ENCODE data around the gene SH3GLB2. TPM values are rescaled to one million over a fixed set of nuclear protein-coding genes. Genes with fewer than 3 reads are reported as not detected.
A peak's percentile ranks its signal among the peaks of the same experiment; 100 is the strongest.
"Not testable (repeated sequence)": the region's sequence is repeated elsewhere in the genome, so short reads cannot be mapped to it uniquely, and the experiment has no call there.

SH3GLB2 gene
- total and polyA plus RNA-seq, 2 experiments from 2014 or later = 85.4 to 124 TPM

DNA sequence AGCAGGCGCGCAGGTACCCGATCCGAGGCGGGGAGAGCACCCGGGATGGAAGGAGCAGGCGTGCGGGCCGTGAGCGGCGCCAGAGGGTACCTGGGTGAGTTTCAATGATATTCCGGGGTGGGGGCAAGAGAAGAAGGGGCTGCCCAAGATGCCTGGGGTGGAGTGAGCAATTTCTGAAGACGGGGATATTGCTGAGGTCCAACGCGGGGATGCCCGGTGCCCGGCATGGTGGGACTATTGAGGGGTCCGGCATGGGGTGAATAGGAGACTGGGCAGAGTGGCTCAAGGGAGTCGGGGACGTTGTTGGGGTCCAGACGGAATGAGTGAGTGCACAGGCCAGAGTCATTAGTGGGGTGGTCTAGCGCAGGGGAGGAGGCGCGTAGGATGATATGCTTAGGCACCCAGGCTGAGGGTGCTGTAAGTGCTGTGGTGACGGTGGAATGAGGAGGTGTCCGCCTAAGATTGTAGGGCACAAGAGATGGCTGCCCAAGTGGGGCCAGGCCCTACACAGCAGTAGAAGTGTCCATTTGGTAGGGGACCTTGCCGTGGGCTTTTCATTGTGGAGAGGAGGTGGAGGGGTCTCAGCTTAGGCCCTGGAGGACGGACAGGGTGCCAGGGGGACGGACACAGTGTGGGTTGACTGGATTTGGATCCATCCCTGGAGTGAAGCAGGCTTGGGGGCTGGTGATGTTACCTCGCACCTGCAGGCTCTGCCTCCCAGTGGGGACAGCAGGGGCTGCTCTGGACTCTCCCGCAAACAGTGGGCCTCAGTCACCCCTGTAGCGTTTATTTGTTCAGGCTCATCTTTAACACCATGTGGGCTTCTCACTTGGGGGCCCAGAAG is 9.0 kb upstream of the SH3GLB2 start:
- DNase-seq (ENCODE audit: low spot score) = peak; percentile 11
- Histone ChIP-seq H3K36me3 (replicated peaks; ENCODE audit: insufficient read depth, low read depth) (no peaks in the 10 kb centered on the region), H3K4me1 (ENCODE audit: insufficient read depth) (peaks cover 16% of the 10 kb centered on the region), H4K20me1 (ENCODE audit: insufficient read depth, poor library complexity, severe bottlenecking) (no peaks in the 10 kb centered on the region), H3K9me2 (replicated peaks; ENCODE audit: insufficient read depth) (no peaks in the 10 kb centered on the region), H3K27me3 (no peaks in the 10 kb centered on the region), H2AFZ (peak overlapping the region; percentile 77), H3K27ac (peak overlapping the region; percentile 62), H3K79me2 (peaks cover 39% of the 10 kb centered on the region), H3K4me3 (peak overlapping the region; percentile 67), H3K9me3 (ENCODE audit: low read depth) (no peaks in the 10 kb centered on the region), H3K4me2 (peak overlapping the region; percentile 97)
- TF ChIP-seq EZH2phosphoT487 (IDR thresholded peaks at IDR 0.05; ENCODE audit: low read depth, severe bottlenecking, unreplicated experiment) (no peak), EZH2 (IDR thresholded peaks at IDR 0.05; ENCODE audit: borderline replicate concordance) (no peak), CTCF (IDR thresholded peaks at IDR 0.05; ENCODE audit: poor library complexity) (no peak)
- WGBS (ENCODE audit: low lambda C conversion rate, missing lambda C conversion rate) = 17% methylated on average over 29 of the region's 32 CpGs

GRCh38 chr9:129036241-129036922 is 8.3 kb upstream of the SH3GLB2 start, which contains the start of gene MIGA2:
MIGA2 (plus strand) TSS chr9:129036626; CDS start chr9:129040595, 3,969 bp downstream.
- Histone ChIP-seq H3K4me3 (peak within 1 kb of the TSS; percentile 67), H3K27ac (peak within 1 kb of the TSS; percentile 62), H3K36me3 (replicated peaks; ENCODE audit: insufficient read depth, low read depth) (no peaks in the 10 kb centered on the region), H3K9me3 (ENCODE audit: low read depth) (no peaks in the 10 kb centered on the region), H3K4me1 (ENCODE audit: insufficient read depth) (peaks cover 16% of the 10 kb centered on the region), H3K9me2 (replicated peaks; ENCODE audit: insufficient read depth) (no peaks in the 10 kb centered on the region), H3K4me2 (peak within 1 kb of the TSS; percentile 97), H3K79me2 (peaks cover 39% of the 10 kb centered on the region), H4K20me1 (ENCODE audit: insufficient read depth, poor library complexity, severe bottlenecking) (no peaks in the 10 kb centered on the region), H2AFZ (peak within 1 kb of the TSS; percentile 79), H3K27me3 (no peaks in the 10 kb centered on the region)
- DNase-seq (ENCODE audit: low spot score) = peak; percentile 100
- WGBS (ENCODE audit: low lambda C conversion rate, missing lambda C conversion rate) = 1% methylated on average over 42 of the region's 49 CpGs
- TF ChIP-seq CTCF (IDR thresholded peaks at IDR 0.05; ENCODE audit: poor library complexity) = no peak
- TF ChIP-seq EZH2phosphoT487 (IDR thresholded peaks at IDR 0.05; ENCODE audit: low read depth, severe bottlenecking, unreplicated experiment) = no peak
- TF ChIP-seq EZH2 (IDR thresholded peaks at IDR 0.05; ENCODE audit: borderline replicate concordance) = no peak

GRCh38 chr9:129035838-129036237 is 7.7 kb upstream of the SH3GLB2 start:
- 68% methylated on average over 13 of the region's 13 CpGs for WGBS (ENCODE audit: low lambda C conversion rate, missing lambda C conversion rate)
- Histone ChIP-seq H3K27ac (peak overlapping the region; percentile 43), H2AFZ (peak overlapping the region; percentile 79), H3K79me2 (peaks cover 39% of the 10 kb centered on the region), H3K4me2 (peak overlapping the region; percentile 71), H3K4me1 (ENCODE audit: insufficient read depth) (peaks cover 16% of the 10 kb centered on the region)
- not testable (repeated sequence) for H3K36me3 ChIP-seq (replicated peaks; ENCODE audit: insufficient read depth, low read depth); H4K20me1 ChIP-seq (ENCODE audit: insufficient read depth, poor library complexity, severe bottlenecking); H3K9me2 ChIP-seq (replicated peaks; ENCODE audit: insufficient read depth); H3K4me3 ChIP-seq; DNase-seq (ENCODE audit: low spot score); H3K27me3 ChIP-seq; H3K9me3 ChIP-seq (ENCODE audit: low read depth)

DNA sequence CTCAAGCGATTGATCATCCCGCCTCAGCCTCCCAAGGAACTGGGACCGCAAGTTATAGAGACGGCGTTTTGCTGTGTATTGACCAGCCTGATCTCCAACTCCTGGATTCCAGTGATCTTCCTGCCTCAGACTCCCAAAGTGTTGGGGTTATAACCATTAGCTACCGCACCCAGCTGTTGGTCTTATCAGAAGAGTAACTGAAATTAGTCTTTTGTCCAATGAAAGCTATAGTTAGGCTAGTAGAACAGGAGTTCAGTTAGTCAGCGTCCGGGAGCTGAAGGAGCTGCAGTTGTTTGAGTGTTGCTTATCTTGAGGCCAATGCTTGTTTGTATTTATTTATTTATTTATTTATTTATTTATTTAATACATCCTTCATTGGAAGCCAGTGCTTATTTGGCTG is 5.1 kb upstream of the SH3GLB2 start:
- Histone ChIP-seq H3K79me2 (peaks cover 16% of the 10 kb centered on the region), H3K4me3 (no peak overlapping the region), H3K4me2 (no peak overlapping the region), H3K27ac (no peak overlapping the region), H3K27me3 (no peaks in the 10 kb centered on the region), H4K20me1 (ENCODE audit: insufficient read depth, poor library complexity, severe bottlenecking) (no peaks in the 10 kb centered on the region), H3K4me1 (ENCODE audit: insufficient read depth) (peaks cover 12% of the 10 kb centered on the region), H2AFZ (no peak overlapping the region), H3K9me2 (replicated peaks; ENCODE audit: insufficient read depth) (no peaks in the 10 kb centered on the region), H3K36me3 (replicated peaks; ENCODE audit: insufficient read depth, low read depth) (no peaks in the 10 kb centered on the region), H3K9me3 (ENCODE audit: low read depth) (no peaks in the 10 kb centered on the region)
- 91% methylated on average over 8 of the region's 8 CpGs for WGBS (ENCODE audit: low lambda C conversion rate, missing lambda C conversion rate)
- TF ChIP-seq CTCF (IDR thresholded peaks at IDR 0.05; ENCODE audit: poor library complexity) (no peak), EZH2 (IDR thresholded peaks at IDR 0.05; ENCODE audit: borderline replicate concordance) (no peak), EZH2phosphoT487 (IDR thresholded peaks at IDR 0.05; ENCODE audit: low read depth, severe bottlenecking, unreplicated experiment) (no peak)
- no peak for DNase-seq (ENCODE audit: low spot score)
